ENCODE measurements around the gene MAP2K6.

Gene MAP2K6

DNA sequence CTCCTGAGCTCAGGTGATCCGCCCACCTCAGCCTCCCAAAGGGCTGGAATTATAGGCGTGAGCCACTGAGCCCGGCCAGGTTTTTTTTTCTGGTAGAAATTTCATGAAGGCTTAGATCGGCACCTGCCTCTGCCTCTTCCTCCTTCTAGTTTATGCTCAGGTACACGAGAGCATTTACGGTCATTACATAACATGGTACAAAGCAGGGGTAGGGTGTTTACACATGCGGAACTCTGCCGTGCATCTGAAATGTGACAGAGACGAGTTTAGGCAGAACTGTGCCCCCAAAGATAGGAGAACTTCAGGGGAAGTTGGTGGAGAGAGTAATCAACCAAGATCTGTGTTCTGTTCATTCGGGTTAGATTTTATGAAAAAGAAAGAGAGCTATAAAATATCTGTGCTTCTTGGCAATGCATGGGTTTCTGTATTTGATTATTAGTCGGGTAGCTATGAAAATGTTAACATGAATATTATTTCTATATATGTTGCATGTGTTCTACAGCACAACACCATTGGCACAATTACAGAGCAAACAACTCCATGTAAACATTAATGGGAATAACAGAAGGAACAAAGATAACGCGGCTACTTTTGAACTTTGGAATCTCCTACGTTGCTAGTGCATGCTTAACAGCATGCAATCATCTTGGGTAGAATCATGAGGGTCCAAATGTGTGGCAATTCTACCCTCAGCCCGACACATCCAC, 23.5 kb upstream of the MAP2K6 start:
- peaks cover 22% of the 10 kb centered on the region for H3K27me3 ChIP-seq
- H3K36me3 ChIP-seq = no peaks in the 10 kb centered on the region
- no peak overlapping the region for H3K4me3 ChIP-seq (ENCODE audit: low read depth in 1 of 2, low read length in 1 of 2)
- no peaks in the 10 kb centered on the region for H3K9me3 ChIP-seq
- peaks cover 0 to 4% of the 10 kb centered on the region in 2 experiments for H3K4me1 ChIP-seq (ENCODE audit: control insufficient read depth in 1 of 2, insufficient read depth in 1 of 2, low read depth in 1 of 2, low read length in 1 of 2)
- H3K27ac ChIP-seq = no peak overlapping the region
- TF ChIP-seq, protein P1, sequence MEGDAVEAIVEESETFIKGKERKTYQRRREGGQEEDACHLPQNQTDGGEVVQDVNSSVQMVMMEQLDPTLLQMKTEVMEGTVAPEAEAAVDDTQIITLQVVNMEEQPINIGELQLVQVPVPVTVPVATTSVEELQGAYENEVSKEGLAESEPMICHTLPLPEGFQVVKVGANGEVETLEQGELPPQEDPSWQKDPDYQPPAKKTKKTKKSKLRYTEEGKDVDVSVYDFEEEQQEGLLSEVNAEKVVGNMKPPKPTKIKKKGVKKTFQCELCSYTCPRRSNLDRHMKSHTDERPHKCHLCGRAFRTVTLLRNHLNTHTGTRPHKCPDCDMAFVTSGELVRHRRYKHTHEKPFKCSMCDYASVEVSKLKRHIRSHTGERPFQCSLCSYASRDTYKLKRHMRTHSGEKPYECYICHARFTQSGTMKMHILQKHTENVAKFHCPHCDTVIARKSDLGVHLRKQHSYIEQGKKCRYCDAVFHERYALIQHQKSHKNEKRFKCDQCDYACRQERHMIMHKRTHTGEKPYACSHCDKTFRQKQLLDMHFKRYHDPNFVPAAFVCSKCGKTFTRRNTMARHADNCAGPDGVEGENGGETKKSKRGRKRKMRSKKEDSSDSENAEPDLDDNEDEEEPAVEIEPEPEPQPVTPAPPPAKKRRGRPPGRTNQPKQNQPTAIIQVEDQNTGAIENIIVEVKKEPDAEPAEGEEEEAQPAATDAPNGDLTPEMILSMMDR (IDR thresholded peaks at IDR 0.05) = no peak

DNA sequence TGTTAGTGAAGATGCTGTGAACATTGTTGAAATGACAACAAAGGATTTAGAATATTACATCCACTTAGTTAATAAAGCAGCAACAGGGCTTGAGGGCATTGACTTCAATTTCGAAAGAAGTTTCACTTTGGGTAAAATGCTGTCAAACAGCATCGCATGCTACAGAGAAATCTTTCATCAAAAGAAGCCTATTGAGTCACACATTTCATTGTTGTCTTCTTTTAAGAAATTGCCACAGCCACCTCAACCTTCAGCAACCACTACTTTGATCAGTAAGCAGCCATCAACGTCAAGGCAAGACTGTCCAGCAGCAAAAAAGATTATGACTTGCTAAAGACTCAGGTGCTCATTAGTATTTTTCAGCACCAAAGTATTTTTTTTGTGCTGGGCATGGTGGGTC, 13.2 kb upstream of the MAP2K6 start:
- Histone ChIP-seq H3K27ac (no peak overlapping the region), H3K9me3 (no peaks in the 10 kb centered on the region), H3K27me3 (peaks cover 5% of the 10 kb centered on the region), H3K36me3 (no peaks in the 10 kb centered on the region), H3K4me3 (ENCODE audit: low read depth in 1 of 2, low read length in 1 of 2) (no peak overlapping the region), H3K4me1 (ENCODE audit: control insufficient read depth in 1 of 2, insufficient read depth in 1 of 2, low read depth in 1 of 2, low read length in 1 of 2) (no peaks in the 10 kb centered on the region)
- TF ChIP-seq, protein P1 (IDR thresholded peaks at IDR 0.05) = no peak

DNA sequence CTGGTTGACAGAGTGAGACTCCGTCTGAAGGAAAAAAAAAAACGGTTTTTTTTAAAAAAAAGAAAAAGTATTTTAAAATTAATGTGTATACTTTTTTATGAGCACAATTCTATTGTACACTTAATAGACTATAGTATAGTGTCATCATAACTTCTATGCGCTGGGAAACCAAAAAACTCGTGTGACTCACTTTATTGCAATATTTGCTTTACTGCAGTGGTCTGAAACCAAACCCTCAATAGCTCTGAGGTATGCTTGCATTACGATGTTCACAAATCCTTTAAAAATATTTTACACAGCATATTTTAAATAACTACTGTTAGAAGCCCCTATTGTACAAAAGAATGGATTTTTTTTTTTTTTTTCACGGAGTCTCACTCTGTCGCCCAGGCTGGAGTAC, 12.4 kb upstream of the MAP2K6 start:
- no peak overlapping the region for H3K27ac ChIP-seq
- TF ChIP-seq, protein P1 (IDR thresholded peaks at IDR 0.05) = no peak

DNA sequence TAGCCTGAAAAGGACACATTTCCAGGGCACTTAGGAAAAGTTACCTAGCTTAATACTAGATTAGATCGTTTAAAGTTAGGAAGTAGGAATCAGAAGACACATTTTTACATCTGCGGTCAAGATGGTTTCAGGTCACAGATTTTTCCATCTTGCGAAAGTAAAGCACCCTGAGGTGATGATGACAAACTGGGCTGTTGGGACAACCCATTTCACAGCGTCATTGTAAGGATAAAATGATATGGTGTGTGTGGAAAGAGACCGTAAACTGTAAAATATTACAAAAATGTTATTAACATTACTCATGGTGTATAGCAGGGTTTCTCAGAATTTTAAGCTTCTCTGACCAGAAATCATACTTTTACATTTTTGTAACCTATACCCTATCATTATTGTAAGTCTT, 10.1 kb upstream of the MAP2K6 start:
- Histone ChIP-seq H3K36me3 (no peaks in the 10 kb centered on the region), H3K4me3 (ENCODE audit: low read depth in 1 of 2, low read length in 1 of 2) (no peak overlapping the region), H3K4me1 (ENCODE audit: control insufficient read depth in 1 of 2, insufficient read depth in 1 of 2, low read depth in 1 of 2, low read length in 1 of 2) (no peaks in the 10 kb centered on the region), H3K27me3 (peaks cover 5% of the 10 kb centered on the region), H3K27ac (no peak overlapping the region), H3K9me3 (no peaks in the 10 kb centered on the region)
- TF ChIP-seq, protein P1 (IDR thresholded peaks at IDR 0.05) = no peak

More for the DNA sequence above, 12.4 kb upstream of the MAP2K6 start:
- H3K4me3 ChIP-seq (ENCODE audit: low read depth in 1 of 2, low read length in 1 of 2) = no peak overlapping the region
- no peaks in the 10 kb centered on the region for H3K4me1 ChIP-seq (ENCODE audit: control insufficient read depth in 1 of 2, insufficient read depth in 1 of 2, low read depth in 1 of 2, low read length in 1 of 2)
- H3K36me3 ChIP-seq = no peaks in the 10 kb centered on the region
- no peaks in the 10 kb centered on the region for H3K9me3 ChIP-seq
- peaks cover 5% of the 10 kb centered on the region for H3K27me3 ChIP-seq

DNA sequence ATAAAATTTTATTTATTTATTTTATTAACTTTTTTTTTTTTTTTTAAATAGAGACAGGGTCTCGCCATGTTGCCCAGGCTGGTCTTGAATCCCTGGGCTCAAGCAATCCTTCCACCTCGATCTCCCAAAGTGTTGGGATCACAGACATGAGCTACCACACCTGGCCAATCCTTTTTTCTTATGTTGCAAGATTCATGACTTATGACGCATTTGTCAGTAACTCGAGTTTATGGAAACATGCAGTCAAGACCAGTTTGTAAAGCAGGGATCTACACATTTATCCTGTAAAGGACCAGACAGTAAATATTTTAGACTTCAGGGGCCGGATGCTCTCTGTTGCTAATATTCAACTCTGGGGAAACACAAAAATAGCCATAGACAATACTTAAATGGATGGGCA, 9.4 kb upstream of the MAP2K6 start:
- H3K27ac ChIP-seq = no peak overlapping the region
- H3K4me1 ChIP-seq (ENCODE audit: control insufficient read depth in 1 of 2, insufficient read depth in 1 of 2, low read depth in 1 of 2, low read length in 1 of 2) = no peaks in the 10 kb centered on the region
- TF ChIP-seq, protein P1 (IDR thresholded peaks at IDR 0.05) = no peak
- no peaks in the 10 kb centered on the region for H3K9me3 ChIP-seq
- H3K27me3 ChIP-seq = peaks cover 5% of the 10 kb centered on the region
- no peaks in the 10 kb centered on the region for H3K36me3 ChIP-seq
- H3K4me3 ChIP-seq (ENCODE audit: low read depth in 1 of 2, low read length in 1 of 2) = no peak overlapping the region

Data from neutrophil (primary cell).